Adrenal gland (tissue), 12 donors: ENCODE results near the gene MRPS27. TPM values are rescaled to one million over a fixed set of nuclear protein-coding genes. Genes with fewer than 3 reads are reported as not detected.

Experiments
- DNase-seq, 7 donors: peaks; one replicate each; pipeline ENCODE4 v3.0.0-alpha.2; 2019 to 2020
- H3K27ac ChIP-seq, 5 donors: fragments of 200-600 bp; sonication (generic) in 4 of 5; 1 replicate in 3 of 5; 2 replicates in 2 of 5; pipeline versions ENCODE4 v1.5.1 to v1.8.0; 2016 to 2020; ENCODE audit warnings: mild to moderate bottlenecking in 1 of 5
- H3K27me3 ChIP-seq: fragments of 200-600 bp; 2 replicates; pipeline ENCODE4 v1.8.0; 2021
- H3K36me3 ChIP-seq, 2 donors: fragments of 200-600 bp; replicated peaks in 1 of 2; 1 replicate in 1 of 2; 2 replicates in 1 of 2; pipeline versions ENCODE4 v1.5.1 to v1.8.0; 2018 to 2022
- H3K4me1 ChIP-seq, 2 donors: fragments of 200-600 bp; replicated peaks in 1 of 2; 1 replicate in 1 of 2; 2 replicates in 1 of 2; pipeline versions ENCODE4 v1.5.1 to v1.8.0; 2018 to 2021
- H3K4me3 ChIP-seq, 4 donors: fragments of 200-600 bp; sonication (generic) in 3 of 4; one replicate each; pipeline ENCODE4 v1.5.1; 2016 to 2018
- H3K9me3 ChIP-seq, 3 donors: fragments of 200-600 bp; sonication (generic) in 1 of 3; replicated peaks in 1 of 3; 1 replicate in 2 of 3; 2 replicates in 1 of 3; pipeline versions ENCODE4 v1.5.1 to v1.8.0; 2016 to 2021
- CTCF ChIP-seq, 6 experiments: fragments of 450-650 bp in 4 of 6; fragments of 200-600 bp in 2 of 6; sonication (generic) in 1 of 6; IDR thresholded peaks; 1 replicate in 5 of 6; 2 replicates in 1 of 6; pipeline versions ENCODE4 v1.5.1 to v1.8.0; 2016 to 2021; ENCODE audit warnings: antibody characterized with exemption in 6 of 6, mild to moderate bottlenecking in 2 of 6, moderate library complexity in 1 of 6
- POLR2A ChIP-seq, 2 donors: fragments of 450-650 bp; IDR thresholded peaks; one replicate each; pipeline ENCODE4 v1.6.1; 2017; ENCODE audit warnings: antibody characterized with exemption in 2 of 2, mild to moderate bottlenecking in 2 of 2, moderate library complexity in 1 of 2
- WGBS, 4 donors: extraction: QIAGEN DNeasy Blood & Tissue Kit in 2 of 4; methylation state at CpG; one replicate each; pipeline versions ENCODE4 v1.1.5 to v1.1.7; 2013 to 2017; 5-methylcytosine and 5-hydroxymethylcytosine counted together
- intact Hi-C, 2 donors: fragments of 100-400 bp; cut with DNase I; formaldehyde crosslinking; loops; one replicate each; pipeline versions ENCODE4 v1.14.1 to v1.15.0; 2022 to 2023
- polyA plus RNA-seq, 3 donors: library from polyadenylated mRNA; stranded (reverse); fragments of 200-250 nt in 2 of 3; fragments of 350-450 nt in 1 of 3; fragmentation: Illumina TruSeq in 1 of 3; extraction: RNeasy Lipid Tissue Mini Kit (QIAGEN cat#74804) in 1 of 3; gene quantifications; one replicate each; pipeline ENCODE4 v1.2.3, GENCODE V29; 2013 to 2014
- total RNA-seq, 9 donors: library from RNA; depleted of rRNA in 4 of 9; stranded (reverse); fragments of >200 nt in 4 of 9; fragments of 120-200 nt in 1 of 9; fragmentation: NEBNext Ultra II Directional in 1 of 9; extraction: Animal tissue kit (Norgen Biotek cat#: 25700) in 1 of 9; gene quantifications; one replicate each; pipeline versions ENCODE4 v1.1.0 to v1.2.4, GENCODE V29; 2013 to 2023
- donor health status: healthy with polysubstance abuse.
- donor health status: Bipolar disorder and iron deficiency.
- donor health status: DM: yes; HTN: yes; CAD: no.
- donor health status: DM: no; HTN: no; CAD: no.
- donor health status: DM: no; HTN: no; CAD: no.
- donor health status: DM: yes; HTN: yes; CAD: no.

Gene MRPS27
- total and polyA plus RNA-seq, 12 donors: 20.8 to 92.8 (median 67.3) TPM

- intact Hi-C loops: loop anchor here (5.0 to 10.0 kb wide), 2 partner anchors 154 to 157 kb away; no protein-coding TSS in a partner anchor
- H3K27me3 ChIP-seq: no peaks in the 10 kb centered on the region
- DNase-seq: no peak
- no peak for TF ChIP-seq CTCF (IDR thresholded peaks at IDR 0.05)
- no peak for TF ChIP-seq POLR2A (IDR thresholded peaks at IDR 0.05)
- no peak overlapping the region for H3K27ac ChIP-seq
- H3K4me1 ChIP-seq: peaks cover 0 to 13% of the 10 kb centered on the region in 2 donors
- H3K36me3 ChIP-seq: no peaks in the 10 kb centered on the region
- no peaks in the 10 kb centered on the region for H3K9me3 ChIP-seq
- WGBS, 4 donors: 92 to 100% (median 99%) methylated on average over 1 of the region's 1 CpG
- H3K4me3 ChIP-seq: no peak overlapping the region
These were observed 48.2 kb upstream of the MRPS27 start for GRCh38 chr5:72368271-72368670.

- intact Hi-C loops: loop anchor here (5.0 to 10.0 kb wide), 2 partner anchors 156 to 158 kb away; no protein-coding TSS in a partner anchor
- no peak for TF ChIP-seq POLR2A (IDR thresholded peaks at IDR 0.05)
- peak; percentile 69 to 89 (median 86) for TF ChIP-seq CTCF (IDR thresholded peaks at IDR 0.05)
- no peaks in the 10 kb centered on the region for H3K27me3 ChIP-seq
- H3K4me3 ChIP-seq: no peak overlapping the region
- H3K36me3 ChIP-seq: no peaks in the 10 kb centered on the region
- no peaks in the 10 kb centered on the region for H3K9me3 ChIP-seq
- 28 to 31% (median 30%) methylated on average over 7 of the region's 7 CpGs for WGBS, 4 donors
- no peak overlapping the region for H3K27ac ChIP-seq
- peak; percentile 65 to 92 (median 75) for DNase-seq
- peaks cover 0 to 13% of the 10 kb centered on the region in 2 donors for H3K4me1 ChIP-seq
These were observed 46.4 kb upstream of the MRPS27 start for GRCh38 chr5:72366324-72366976.

- TF ChIP-seq CTCF (IDR thresholded peaks at IDR 0.05): no peak
- TF ChIP-seq POLR2A (IDR thresholded peaks at IDR 0.05): no peak
- Histone ChIP-seq H3K36me3 (peaks cover 0 to 4% of the 10 kb centered on the region in 2 donors), H3K4me3 (no peak overlapping the region), H3K9me3 (no peaks in the 10 kb centered on the region), H3K27ac (no peak overlapping the region), H3K27me3 (no peaks in the 10 kb centered on the region), H3K4me1 (peaks cover 0 to 13% of the 10 kb centered on the region in 2 donors)
- no peak for DNase-seq
- 90 to 96% (median 92%) methylated on average over 4 of the region's 4 CpGs for WGBS, 4 donors
- intact Hi-C loops: loop anchor here (5.0 to 10.0 kb wide), 2 partner anchors 157 to 160 kb away; no protein-coding TSS in a partner anchor
These were observed 44.9 kb upstream of the MRPS27 start for GRCh38 chr5:72364951-72365350.

GRCh38 chr5:72364171-72364570, 44.1 kb upstream of the MRPS27 start:
- Histone ChIP-seq H3K36me3 (peaks cover 0 to 9% of the 10 kb centered on the region in 2 donors), H3K4me3 (no peak overlapping the region), H3K27me3 (no peaks in the 10 kb centered on the region), H3K9me3 (no peaks in the 10 kb centered on the region), H3K4me1 (peaks cover 0 to 13% of the 10 kb centered on the region in 2 donors), H3K27ac (no peak overlapping the region)
- intact Hi-C loops: loop anchor here in 1 of 2 donors (10.0 kb wide), 1 partner anchor 161 kb away; no protein-coding TSS in a partner anchor
- no peak for DNase-seq
- 93 to 100% (median 97%) methylated on average over 1 of the region's 1 CpG for WGBS, 4 donors
- TF ChIP-seq CTCF (IDR thresholded peaks at IDR 0.05) (no peak), POLR2A (IDR thresholded peaks at IDR 0.05) (no peak)
